GDM1 (cell line): ENCODE results near the gene DIDO1.
A peak's percentile ranks its signal among the peaks of the same experiment; 100 is the strongest.

ENCODE experiments used
- DNase-seq: peaks from one replicate; lab custom pipeline; 2025; lab: John Stamatoyannopoulos, UW

DIDO1 gene

GRCh38 chr20:62926229-62927127 lies at the start of gene DIDO1:
TSS of gene DIDO1 (minus strand) at chr20:62926505.
- peak; percentile 80 for DNase-seq

- DNase-seq: no peak
Measured at GRCh38 chr20:62975251-62975760, 49.0 kb upstream of the DIDO1 start.

- DNase-seq: no peak
Measured at GRCh38 chr20:62972845-62973745, 46.8 kb upstream of the DIDO1 start.

GRCh38 chr20:62971950-62972844 lies 45.9 kb upstream of the DIDO1 start:
- peak; percentile 89 for DNase-seq

- no peak for DNase-seq
Measured at GRCh38 chr20:62971211-62971949, 45.1 kb upstream of the DIDO1 start.

GRCh38 chr20:62970307-62971210 lies 44.3 kb upstream of the DIDO1 start:
- no peak for DNase-seq

GRCh38 chr20:62969939-62970306 lies 43.6 kb upstream of the DIDO1 start:
- no peak for DNase-seq

- DNase-seq: no peak
Measured at GRCh38 chr20:62969179-62969760, 43.0 kb upstream of the DIDO1 start.

GRCh38 chr20:62968378-62969178 lies 42.3 kb upstream of the DIDO1 start:
- no peak for DNase-seq

- no peak for DNase-seq
Measured at GRCh38 chr20:62967628-62968351, 41.5 kb upstream of the DIDO1 start.

- no peak for DNase-seq
Measured at GRCh38 chr20:62967149-62967501, 40.8 kb upstream of the DIDO1 start.

- DNase-seq: no peak
Measured at GRCh38 chr20:62966212-62967148, 40.2 kb upstream of the DIDO1 start.

- DNase-seq: no peak
Measured at GRCh38 chr20:62965363-62965771, 39.1 kb upstream of the DIDO1 start.

- no peak for DNase-seq
Measured at GRCh38 chr20:62964700-62965099, 38.4 kb upstream of the DIDO1 start.

GRCh38 chr20:62963614-62964397 lies 37.5 kb upstream of the DIDO1 start:
- no peak for DNase-seq
